ENCODE data around the gene TYMP.

TYMP gene

DNA sequence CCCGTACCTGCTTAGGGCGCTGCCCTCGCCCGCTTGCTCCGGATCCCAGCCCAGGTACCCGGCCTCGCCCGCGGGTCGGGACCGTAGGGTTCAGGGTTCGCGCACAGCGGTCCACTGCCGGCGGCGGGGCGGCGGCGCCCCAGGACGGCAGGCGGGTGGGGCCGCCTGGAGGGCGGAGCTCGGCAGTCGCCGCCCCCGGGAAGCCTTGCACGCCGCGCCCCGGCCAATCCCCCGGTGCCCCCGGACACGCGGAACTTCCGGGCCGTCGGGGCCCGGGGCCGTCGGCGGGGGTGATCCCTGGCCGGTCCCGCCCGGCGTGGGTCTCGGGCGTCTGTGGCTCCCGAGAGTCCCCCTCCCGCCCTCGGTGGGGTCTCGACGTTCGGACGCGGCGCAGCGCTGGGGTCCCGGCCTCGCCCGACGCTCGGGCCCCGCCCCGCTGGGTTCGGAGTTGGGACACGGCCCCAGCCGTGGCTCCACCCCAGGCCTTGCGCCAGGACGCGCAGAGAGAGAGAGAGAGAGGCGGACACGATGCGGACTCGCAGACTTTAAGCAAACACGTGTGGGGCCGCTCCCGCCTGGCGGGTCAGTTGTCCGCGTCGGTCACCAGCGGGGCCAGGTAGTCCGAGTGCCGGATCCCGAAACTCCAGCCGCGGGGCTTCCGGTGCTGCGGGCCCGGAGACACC, at the start of gene TYMP:
TYMP (minus strand) TSS at position 116 of the 683 bp plus-strand sequence. CDS start 303 bp downstream, outside the sequence.
- DNase-seq (ENCODE audit: low read depth) = no peak

GRCh38 chr22:50578776-50579310, 49.0 kb upstream of the TYMP start:
- no peak for DNase-seq (ENCODE audit: low read depth)

DNA sequence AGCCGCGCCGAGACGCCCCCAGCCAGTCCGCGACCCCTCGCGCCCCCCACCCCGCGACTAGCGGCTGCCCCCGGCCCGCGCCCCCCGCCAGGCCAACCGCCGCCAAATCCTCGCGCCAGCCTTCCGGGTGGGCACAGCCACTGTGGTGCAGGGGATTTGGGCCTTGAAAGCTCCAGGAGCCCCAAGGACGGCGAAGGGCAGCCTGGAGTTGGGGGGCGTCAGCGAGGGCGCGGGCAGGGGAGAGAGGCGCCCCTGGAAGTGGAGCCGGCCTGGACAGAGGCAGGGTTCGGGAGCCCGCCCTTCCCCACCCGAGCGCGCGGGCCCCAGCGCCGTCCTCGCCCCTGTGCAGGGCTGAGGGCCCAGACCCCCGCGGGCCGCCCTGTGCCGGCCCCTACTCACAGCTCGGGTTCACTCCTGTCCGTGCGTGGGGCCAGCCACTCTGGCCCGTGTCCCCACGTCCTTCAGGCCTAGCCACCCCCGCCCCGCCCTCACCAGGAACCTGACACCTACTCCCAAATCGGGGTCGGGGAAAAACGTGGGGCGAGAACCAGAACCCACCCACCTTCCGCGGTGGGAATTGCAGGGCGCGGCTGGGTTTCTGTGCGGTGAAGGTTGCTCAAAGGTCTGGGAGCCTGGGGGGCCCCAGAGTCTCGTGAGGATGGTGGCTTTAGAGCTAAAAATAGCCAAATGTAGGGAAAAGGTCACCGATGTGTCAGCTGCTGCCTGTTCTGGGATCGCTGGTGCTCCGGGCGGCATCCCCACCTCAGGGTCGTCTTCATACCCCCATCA, 48.4 kb upstream of the TYMP start, which contains the start of gene CPT1B:
CPT1B (minus strand) TSS at position 441 of the 789 bp plus-strand sequence. CDS start 512 bp downstream, outside the sequence.
- DNase-seq (ENCODE audit: low read depth) = no peak

GRCh38 chr22:50577697-50577986, 47.8 kb upstream of the TYMP start:
- DNase-seq (ENCODE audit: low read depth) = no peak

GRCh38 chr22:50576806-50577696, 47.2 kb upstream of the TYMP start:
- DNase-seq (ENCODE audit: low read depth) = no peak

GRCh38 chr22:50576070-50576469, 46.3 kb upstream of the TYMP start:
- DNase-seq (ENCODE audit: low read depth) = no peak

DNA sequence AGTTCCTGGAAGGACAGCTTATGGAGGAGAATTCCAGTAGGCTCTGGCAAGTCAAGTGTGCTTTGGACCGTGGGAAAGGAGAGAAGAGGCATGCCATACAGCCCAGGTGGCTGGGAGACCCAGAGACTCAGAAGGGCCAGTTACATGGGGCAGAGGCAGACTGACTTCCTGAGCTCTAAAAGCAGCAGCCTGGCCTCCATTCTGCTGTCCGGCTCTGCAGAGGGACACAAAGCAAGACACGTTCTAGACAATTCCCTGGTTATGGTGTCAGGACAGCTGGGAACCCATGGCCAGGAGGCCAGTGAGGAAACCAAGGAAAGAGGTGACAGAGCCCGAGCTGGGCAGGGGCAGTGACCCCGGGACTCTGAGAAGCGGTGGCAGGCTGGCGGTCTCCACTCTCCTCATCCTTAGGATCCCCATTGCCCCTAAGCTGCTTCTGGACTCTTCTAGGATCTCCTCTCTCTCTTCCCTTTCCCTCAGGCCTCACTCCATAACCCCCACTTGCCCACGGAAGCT, 45.7 kb upstream of the TYMP start:
- DNase-seq (ENCODE audit: low read depth) = no peak

DNA sequence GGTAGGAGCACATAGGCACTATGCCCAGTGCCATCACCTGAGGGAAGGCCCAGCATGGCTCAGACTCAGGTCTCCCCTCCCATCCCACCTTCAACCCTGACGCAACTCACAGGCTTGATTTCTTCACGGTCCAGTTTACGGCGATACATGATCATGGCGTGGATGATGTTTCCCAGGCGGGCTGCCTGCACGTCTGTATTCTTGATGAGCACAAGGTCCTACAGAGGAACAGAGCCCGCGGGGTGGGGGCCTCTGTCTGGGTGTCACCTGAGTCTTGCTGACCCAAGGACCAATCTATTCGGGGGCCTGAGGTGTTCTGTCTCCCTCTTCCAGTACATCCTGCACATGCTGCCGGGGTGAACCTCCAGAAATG, 44.6 kb upstream of the TYMP start:
- no peak for DNase-seq (ENCODE audit: low read depth)

GRCh38 chr22:50573491-50574382, 43.9 kb upstream of the TYMP start:
- DNase-seq (ENCODE audit: low read depth) = no peak

GRCh38 chr22:50572965-50573364, 43.2 kb upstream of the TYMP start:
- no peak for DNase-seq (ENCODE audit: low read depth)

- DNase-seq (ENCODE audit: low read depth) = no peak
Observed at GRCh38 chr22:50571264-50572175, 41.7 kb upstream of the TYMP start.

DNA sequence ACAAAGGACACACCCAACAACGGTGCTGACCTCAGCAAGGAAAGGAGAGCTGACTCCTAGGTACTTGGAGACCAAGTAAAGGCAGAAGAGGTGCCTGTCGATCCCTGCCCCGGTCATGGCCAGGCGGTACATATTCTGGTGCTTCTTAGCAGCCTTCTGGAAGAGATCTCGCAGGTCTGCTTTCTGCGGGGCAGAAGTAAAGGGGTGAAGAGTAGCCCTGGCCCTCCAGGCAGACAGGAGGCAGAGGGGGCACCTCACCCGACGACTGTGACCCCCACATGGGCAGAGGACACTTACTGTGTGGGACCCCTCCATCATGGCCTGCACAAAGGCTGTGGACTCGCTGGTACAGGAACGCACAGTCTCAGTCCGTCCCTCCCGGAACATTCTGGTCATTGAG, 41.0 kb upstream of the TYMP start:
- DNase-seq (ENCODE audit: low read depth) = no peak

DNA sequence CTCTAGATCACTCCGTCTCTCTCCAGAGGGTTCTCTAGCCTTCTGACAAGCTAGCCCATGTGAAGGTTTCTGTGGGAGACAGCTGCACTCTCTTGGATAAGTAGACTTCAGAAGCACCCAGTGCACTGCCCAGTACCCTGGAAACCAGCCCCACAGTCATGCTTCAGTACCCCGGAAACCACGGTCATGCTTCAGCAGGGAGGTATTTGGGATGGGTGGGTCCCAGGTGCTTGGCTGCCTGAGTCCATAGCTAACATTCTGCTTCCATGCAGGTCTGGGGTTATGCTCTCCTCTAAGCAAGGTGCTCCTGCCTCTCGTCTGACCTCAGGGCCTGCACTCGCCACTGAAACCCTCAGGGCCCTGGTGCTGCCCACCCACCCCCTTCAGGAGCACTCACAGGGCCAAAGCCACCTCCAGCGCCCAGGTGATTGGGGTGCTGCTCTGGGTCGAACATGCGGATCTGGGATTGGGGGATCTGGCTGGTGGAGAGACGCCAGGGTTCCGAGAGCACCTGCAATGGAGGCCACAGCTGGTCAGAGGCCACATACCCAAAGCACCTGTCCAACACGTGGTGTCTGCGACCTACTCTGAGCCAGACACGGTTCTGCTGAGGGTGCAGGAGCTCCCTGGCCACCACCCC, 40.2 kb upstream of the TYMP start:
- no peak for DNase-seq (ENCODE audit: low read depth)

DNA sequence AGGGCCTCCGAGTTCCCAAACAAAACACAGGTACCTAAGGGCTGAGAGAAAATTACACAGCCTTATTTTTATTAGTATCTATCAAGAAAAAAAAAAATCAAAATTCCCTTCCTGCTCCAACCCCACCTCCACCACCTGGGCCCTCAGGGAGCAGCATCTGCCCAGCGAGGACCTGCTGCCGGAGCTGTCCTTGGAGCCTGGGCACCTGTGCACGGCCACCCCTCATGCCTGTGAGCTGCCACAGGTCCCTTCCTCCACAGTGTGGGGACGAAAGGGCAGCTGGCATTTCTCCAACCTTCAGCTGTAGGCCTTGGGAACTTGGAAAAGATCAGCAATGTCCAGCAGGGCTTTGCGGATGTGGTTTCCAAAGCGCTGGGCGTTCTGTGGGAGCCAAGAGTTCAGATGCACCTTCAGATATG, 39.2 kb upstream of the TYMP start:
- no peak for DNase-seq (ENCODE audit: low read depth)

- no peak for DNase-seq (ENCODE audit: low read depth)
Observed at GRCh38 chr22:50568626-50569025, 38.8 kb upstream of the TYMP start.

DNA sequence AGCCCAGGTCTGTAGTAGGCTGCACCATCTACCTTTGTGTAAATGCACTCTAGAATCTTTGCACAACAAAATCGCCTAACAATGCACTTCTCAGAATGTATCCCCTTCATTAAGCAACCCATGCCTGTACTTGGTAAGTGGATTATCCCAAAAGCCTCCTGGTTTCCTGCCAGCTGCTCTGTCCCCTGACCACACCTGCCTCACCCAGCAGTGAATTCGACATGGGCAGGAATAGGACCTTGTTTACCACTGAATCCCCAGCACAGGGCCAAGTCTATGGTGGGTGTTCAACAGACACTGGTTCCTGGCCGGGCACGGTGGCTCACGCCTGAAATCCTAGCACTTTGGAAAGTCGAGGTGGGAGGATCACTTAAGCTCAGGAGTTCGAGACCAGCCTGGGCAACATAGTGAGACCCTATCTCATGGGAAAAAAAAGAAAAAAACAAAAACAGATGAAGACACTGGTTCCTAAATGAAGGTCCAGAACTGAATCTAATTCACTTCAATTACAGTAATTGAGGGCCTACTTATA, 38.0 kb upstream of the TYMP start:
- DNase-seq (ENCODE audit: low read depth) = no peak

GRCh38 chr22:50564289-50564688, 34.5 kb upstream of the TYMP start:
- no peak for DNase-seq (ENCODE audit: low read depth)

DNA sequence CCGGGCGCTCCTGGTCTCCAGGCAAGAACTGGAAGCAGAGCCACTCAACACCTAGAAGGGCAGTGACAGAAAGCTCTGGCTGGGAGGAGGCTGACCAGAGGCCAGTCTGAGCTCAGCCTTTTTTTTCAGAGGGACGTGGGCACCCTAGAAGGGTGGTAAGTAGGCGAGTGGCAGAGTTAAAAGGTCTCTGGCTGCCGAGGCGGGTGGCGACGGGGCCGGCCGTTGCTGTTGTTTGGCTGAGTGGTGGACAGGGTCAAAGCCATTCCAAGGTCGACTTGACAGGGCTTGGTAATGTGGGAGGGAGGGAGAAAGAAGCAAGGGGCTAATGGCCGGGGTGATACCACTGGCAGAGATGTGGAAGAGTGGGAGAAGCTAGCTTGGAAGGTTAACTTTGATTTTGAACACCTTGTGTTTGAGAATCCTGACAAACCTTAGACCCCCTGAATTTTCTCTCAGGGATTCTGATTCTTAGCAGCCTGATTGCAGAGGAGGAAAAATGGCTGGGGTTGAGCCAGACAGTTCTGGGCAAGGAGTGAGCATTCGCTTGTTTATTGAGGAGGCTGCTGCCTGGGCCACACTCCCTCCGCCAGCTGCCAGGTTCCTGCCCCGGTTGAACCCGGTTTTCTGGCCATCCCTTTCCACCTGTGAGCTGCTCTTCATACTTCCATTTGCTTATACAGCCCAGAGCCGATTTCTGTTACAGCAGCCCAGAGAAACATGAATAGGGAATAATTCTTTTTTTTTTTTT, 33.8 kb upstream of the TYMP start:
- DNase-seq (ENCODE audit: low read depth) = no peak

Data from activated gamma-delta T cell treated with anti-CD3 and anti-CD28 coated beads, Interleukin-2, amount 50 U/mL, for 16 hours (primary cell).